Measurements from ENCODE around the gene SUN1. TPM values are rescaled to one million over a fixed set of nuclear protein-coding genes. Genes with fewer than 3 reads are reported as not detected.

Gene SUN1, protein sequence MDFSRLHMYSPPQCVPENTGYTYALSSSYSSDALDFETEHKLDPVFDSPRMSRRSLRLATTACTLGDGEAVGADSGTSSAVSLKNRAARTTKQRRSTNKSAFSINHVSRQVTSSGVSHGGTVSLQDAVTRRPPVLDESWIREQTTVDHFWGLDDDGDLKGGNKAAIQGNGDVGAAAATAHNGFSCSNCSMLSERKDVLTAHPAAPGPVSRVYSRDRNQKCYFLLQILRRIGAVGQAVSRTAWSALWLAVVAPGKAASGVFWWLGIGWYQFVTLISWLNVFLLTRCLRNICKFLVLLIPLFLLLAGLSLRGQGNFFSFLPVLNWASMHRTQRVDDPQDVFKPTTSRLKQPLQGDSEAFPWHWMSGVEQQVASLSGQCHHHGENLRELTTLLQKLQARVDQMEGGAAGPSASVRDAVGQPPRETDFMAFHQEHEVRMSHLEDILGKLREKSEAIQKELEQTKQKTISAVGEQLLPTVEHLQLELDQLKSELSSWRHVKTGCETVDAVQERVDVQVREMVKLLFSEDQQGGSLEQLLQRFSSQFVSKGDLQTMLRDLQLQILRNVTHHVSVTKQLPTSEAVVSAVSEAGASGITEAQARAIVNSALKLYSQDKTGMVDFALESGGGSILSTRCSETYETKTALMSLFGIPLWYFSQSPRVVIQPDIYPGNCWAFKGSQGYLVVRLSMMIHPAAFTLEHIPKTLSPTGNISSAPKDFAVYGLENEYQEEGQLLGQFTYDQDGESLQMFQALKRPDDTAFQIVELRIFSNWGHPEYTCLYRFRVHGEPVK
- total RNA-seq, result 102 and 138 TPM in 2 replicates

DNA sequence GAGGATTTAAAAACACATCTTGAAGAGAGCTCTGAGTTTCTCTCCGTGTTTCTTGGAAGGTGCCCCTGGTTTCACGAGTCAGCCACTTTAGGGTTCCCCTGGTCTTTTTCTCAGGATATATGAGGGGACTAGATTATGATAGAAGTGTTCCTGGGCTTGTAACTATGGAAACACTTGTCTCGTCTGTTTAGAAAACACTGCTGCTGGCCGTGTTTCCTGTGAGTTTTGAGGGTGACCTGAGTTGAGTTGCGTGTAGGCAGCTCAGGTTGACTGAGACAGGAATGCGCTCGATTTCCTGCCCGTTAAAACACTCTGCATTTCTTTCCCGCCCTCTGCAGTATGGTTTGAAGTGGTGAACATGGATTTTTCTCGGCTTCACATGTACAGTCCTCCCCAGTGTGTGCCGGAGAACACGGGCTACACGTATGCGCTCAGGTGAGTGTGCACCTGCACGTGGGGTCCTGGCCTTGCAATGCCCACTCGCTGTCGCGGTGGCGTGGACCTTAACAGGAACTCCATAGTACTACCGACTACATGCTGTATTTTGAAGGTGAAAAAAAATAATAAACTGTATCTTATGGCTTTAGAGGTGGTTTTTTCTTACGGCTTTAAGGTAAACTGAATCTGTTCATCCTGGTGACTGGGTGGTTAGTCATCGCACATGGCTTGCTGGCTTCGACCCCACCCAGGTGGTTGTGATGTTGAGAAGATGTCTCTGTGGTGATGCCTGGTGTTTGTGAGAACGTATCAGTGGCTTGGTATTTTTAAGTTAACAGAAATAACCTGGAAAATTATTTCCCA lies at the start of gene SUN1:
TSS of gene SUN1 (plus strand) at position 310 of the 801 bp plus-strand sequence. CDS start at position 359, 49 bp downstream.

DNA sequence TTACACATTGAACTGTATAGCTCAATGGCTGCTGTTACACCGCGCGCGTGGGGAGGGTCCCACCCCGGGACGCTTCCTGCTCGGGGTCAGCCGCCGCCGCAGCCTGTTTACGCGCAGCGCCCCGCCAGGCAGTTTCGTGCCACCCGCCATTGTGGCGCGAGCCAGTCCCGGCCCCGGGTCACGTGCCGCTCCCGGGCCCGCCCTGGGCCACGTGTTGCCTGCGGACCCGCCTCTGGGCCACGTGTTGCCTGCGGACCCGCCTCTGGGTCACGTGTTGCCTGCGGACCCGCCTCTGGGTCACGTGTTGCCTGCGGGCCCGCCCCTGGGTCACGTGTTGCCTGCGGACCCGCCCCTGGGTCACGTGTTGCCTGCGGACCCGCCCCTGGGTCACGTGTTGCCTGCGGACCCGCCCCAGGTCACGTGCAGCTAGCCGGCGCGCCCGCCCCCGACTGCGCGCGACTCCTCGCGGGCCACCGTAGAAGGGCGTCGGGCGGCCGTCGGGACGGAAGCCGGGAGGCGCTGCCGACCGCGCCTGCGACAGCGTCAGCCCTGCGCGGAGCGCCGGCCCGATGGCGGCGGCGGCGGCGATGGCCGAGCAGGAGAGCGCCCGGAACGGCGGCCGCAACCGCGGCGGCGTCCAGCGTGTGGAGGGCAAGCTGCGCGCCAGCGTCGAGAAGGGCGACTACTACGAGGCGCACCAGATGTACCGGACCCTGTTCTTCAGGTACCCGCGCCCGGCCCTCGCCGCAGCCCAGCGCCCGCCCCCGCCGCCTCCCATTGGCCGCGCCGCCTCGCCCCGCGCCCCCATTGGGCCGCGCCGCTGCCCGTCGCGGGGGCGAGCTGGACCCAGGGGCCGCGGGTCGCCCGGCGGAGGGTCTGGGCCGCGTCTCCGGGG lies 44.0 kb downstream of the SUN1 start, which contains the start of gene GET4:
TSS of gene GET4 (plus strand) at position 478 of the 895 bp plus-strand sequence. CDS start at position 570, 92 bp downstream.

Other genes with a start within 250 kb of the SUN1 start
- 57.6 and 65.0 TPM in 2 replicates for gene DNAAF5, start 105.8 kb upstream of the SUN1 start, total RNA-seq
- gene PRKAR1B, start 105.2 kb upstream of the SUN1 start, total RNA-seq, result 9.3 and 17.4 TPM in 2 replicates
- 27.8 and 37.5 TPM in 2 replicates for gene GET4, start 44.1 kb downstream of the SUN1 start, total RNA-seq
- gene ADAP1, start 122.2 kb downstream of the SUN1 start, total RNA-seq, result 20.8 and 32.2 TPM in 2 replicates
- gene COX19, start 143.1 kb downstream of the SUN1 start, total RNA-seq, result 5.3 and 8.2 TPM in 2 replicates
- 8.2 and 13.1 TPM in 2 replicates for gene CYP2W1, start 150.7 kb downstream of the SUN1 start, total RNA-seq
- gene GPR146, start 212.1 kb downstream of the SUN1 start, total RNA-seq, result 0.14 and 0.42 TPM in 2 replicates